HCT116 (cell line): ENCODE results near the gene RNASEL. TPM values are rescaled to one million over a fixed set of nuclear protein-coding genes. Genes with fewer than 3 reads are reported as not detected.

Experiments
- ATAC-seq: fragments of 200-7000 bp; cut with Tn5 transposase; 2 replicates; pipeline ENCODE4 v1.9.1; 2020; ENCODE audit warnings: mild to moderate bottlenecking, moderate library complexity
- BruUV-seq: library from RNA; stranded (reverse); fragments of 400-500 nt; replicated peaks from 2 replicates; lab custom pipeline; 2021; lab: Mats Ljungman, UMichigan
- CTCF ChIA-PET: fragments of 300-600 bp; sonication (Branson Sonifier 250); formaldehyde crosslinking; loops from one replicate; lab custom pipeline; 2021; ENCODE audit warnings: antibody characterized with exemption; lab: Charles Lee
- POLR2A ChIA-PET: fragments of 300-600, 350-600 bp; sonication (Branson Sonifier 250); formaldehyde crosslinking; loops from one replicate; lab custom pipeline; 2021; ENCODE audit warnings: antibody characterized with exemption; lab: Charles Lee
- RAD21 ChIA-PET, 2 experiments: fragments of 300-600 bp; sonication (Branson Sonifier 250); formaldehyde crosslinking; loops; one replicate each; lab custom pipeline; 2023; ENCODE audit warnings: low total read pairs in 2 of 2; ENCODE audit not compliant: uncharacterized antibody in 2 of 2, unreplicated experiment in 2 of 2, low non-redundant PET in 1 of 2; lab: Charles Lee
- DNase-seq: peaks from one replicate; pipeline ENCODE4 v3.0.0-alpha.2; 2010; ENCODE audit warnings: low read depth, low spot score
- H2AFZ ChIP-seq: fragments of 200-600 bp; shearing (Covaris generic), sonication (generic); 2 replicates; pipeline ENCODE4 v1.6.1; 2017; ENCODE audit warnings: low read depth, mixed run types, mixed read lengths, antibody characterized with exemption, low read length; ENCODE audit not compliant: poor library complexity, severe bottlenecking
- H3K27ac ChIP-seq: 2 replicates; pipeline ENCODE4 v1.5.1; 2012; ENCODE audit warnings: low read depth, low read length
- H3K27me3 ChIP-seq: fragments of 200-600 bp; sonication (generic); 2 replicates; pipeline ENCODE4 v1.6.1; 2016; ENCODE audit warnings: mixed run types, low read length, mixed read lengths; ENCODE audit not compliant: insufficient read depth
- H3K36me3 ChIP-seq, 2 experiments: fragments of 200-500 bp in 1 of 2; fragments of 200-600 bp in 1 of 2; sonication (Bioruptor generic) in 1 of 2; sonication (generic) in 1 of 2; 2 replicates each; pipeline versions ENCODE4 v1.5.1 to v1.6.1; 2014 to 2016; ENCODE audit warnings: low read length in 2 of 2, inconsistent platforms in 1 of 2, mixed read lengths in 1 of 2, mixed run types in 1 of 2; ENCODE audit not compliant: insufficient read depth in 2 of 2, control insufficient read depth in 1 of 2
- H3K4me1 ChIP-seq, 2 experiments: fragments of 200-600 bp in 1 of 2; sonication (generic) in 1 of 2; 2 replicates each; pipeline versions ENCODE4 v1.5.1 to v1.6.1; 2012 to 2017; ENCODE audit warnings: low read length in 2 of 2, inconsistent platforms in 1 of 2, mild to moderate bottlenecking in 1 of 2, mixed read lengths in 1 of 2, mixed run types in 1 of 2, moderate library complexity in 1 of 2; ENCODE audit not compliant: insufficient read depth in 2 of 2, control insufficient read depth in 1 of 2
- H3K4me2 ChIP-seq: fragments of 200-600 bp; sonication (generic); 2 replicates; pipeline ENCODE4 v1.6.1; 2017; ENCODE audit warnings: mixed run types, low read length, mixed read lengths
- H3K4me3 ChIP-seq, 2 experiments: fragments of 200-600 bp in 1 of 2; sonication (generic) in 1 of 2; replicated peaks in 1 of 2; 2 replicates each; pipeline ENCODE4 v1.5.1; 2011 to 2016; ENCODE audit warnings: low read length in 2 of 2, control low read depth in 1 of 2, low read depth in 1 of 2, mild to moderate bottlenecking in 1 of 2, mixed read lengths in 1 of 2, mixed run types in 1 of 2
- H3K79me2 ChIP-seq: fragments of 200-600 bp; sonication (generic); 2 replicates; pipeline ENCODE4 v1.6.1; 2017; ENCODE audit warnings: mild to moderate bottlenecking, mixed run types, low read length, moderate library complexity, mixed read lengths; ENCODE audit not compliant: insufficient read depth
- H3K9ac ChIP-seq: fragments of 200-600 bp; sonication (generic); 2 replicates; pipeline ENCODE4 v1.6.1; 2016; ENCODE audit warnings: low read length, mixed read lengths
- H3K9me2 ChIP-seq: fragments of 200-600 bp; sonication (generic), shearing (Covaris generic); 2 replicates; pipeline ENCODE4 v1.6.1; 2017; ENCODE audit warnings: mixed run types, mild to moderate bottlenecking, moderate library complexity; ENCODE audit not compliant: insufficient read depth
- H3K9me3 ChIP-seq, 2 experiments: fragments of 200-500 bp in 1 of 2; fragments of 200-600 bp in 1 of 2; sonication (Bioruptor generic) in 1 of 2; sonication (generic) in 1 of 2; 2 replicates each; pipeline ENCODE4 v1.6.1; 2014 to 2017; ENCODE audit warnings: low read length in 2 of 2, mixed read lengths in 2 of 2, inconsistent platforms in 1 of 2, low read depth in 1 of 2, mild to moderate bottlenecking in 1 of 2, mixed run types in 1 of 2, moderate library complexity in 1 of 2; ENCODE audit not compliant: control insufficient read depth in 1 of 2, insufficient read depth in 1 of 2
- H4K20me1 ChIP-seq: fragments of 200-600 bp; sonication (generic), shearing (Covaris generic); 2 replicates; pipeline ENCODE4 v1.6.1; 2017; ENCODE audit warnings: mixed run types, mild to moderate bottlenecking, moderate library complexity; ENCODE audit not compliant: insufficient read depth
- CBX3 ChIP-seq: IDR thresholded peaks from 2 replicates; pipeline ENCODE4 v1.6.1; 2012; ENCODE audit warnings: low read depth
- CEBPB ChIP-seq: IDR thresholded peaks from 2 replicates; pipeline ENCODE4 v1.6.1; 2012; ENCODE audit warnings: low read depth
- EZH2 ChIP-seq: fragments of 200-600 bp; sonication (generic); IDR thresholded peaks from 2 replicates; pipeline ENCODE4 v1.6.1; 2017; ENCODE audit warnings: antibody characterized with exemption, mixed run types
- FOSL1 ChIP-seq: IDR thresholded peaks from 2 replicates; pipeline ENCODE4 v1.6.1; 2012; ENCODE audit warnings: low read depth
- POLR2AphosphoS5 ChIP-seq: IDR thresholded peaks from 2 replicates; pipeline ENCODE4 v1.6.1; 2011; ENCODE audit warnings: mild to moderate bottlenecking, low read depth, low read length, moderate library complexity
- SP1 ChIP-seq: IDR thresholded peaks from 2 replicates; pipeline ENCODE4 v1.6.1; 2012; ENCODE audit warnings: low read depth
- YY1 ChIP-seq: IDR thresholded peaks from 2 replicates; pipeline ENCODE4 v1.6.1; 2011; ENCODE audit warnings: low read length, low read depth, moderate library complexity, mild to moderate bottlenecking; ENCODE audit not compliant: insufficient replicate concordance; ENCODE audit errors: extremely low read depth
- ZFX ChIP-seq: fragments of 450-650 bp; IDR thresholded peaks from 2 replicates; pipeline ENCODE4 v1.6.1; 2017
- ZNF274 ChIP-seq: fragments of 200-500 bp; sonication (Bioruptor generic); IDR thresholded peaks from 2 replicates; pipeline ENCODE4 v1.6.1; 2014; ENCODE audit warnings: mild to moderate bottlenecking, low read depth, low read length, inconsistent platforms
- intact Hi-C: fragments of 100-400 bp; cut with micrococcal nuclease; formaldehyde crosslinking; loops from 2 replicates; pipeline ENCODE4 v1.10.0; 2022
- total RNA-seq: library from RNA; stranded (reverse); gene quantifications from one replicate; pipeline ENCODE4 v1.2.1, GENCODE V29; 2021; ENCODE audit not compliant: unreplicated experiment
- TF ChIP-seq, protein P1 (sequence below): IDR thresholded peaks from 2 replicates; pipeline ENCODE4 v1.6.1; 2012
- TF ChIP-seq, protein P2 (sequence below): IDR thresholded peaks from 2 replicates; pipeline ENCODE4 v1.6.1; 2011; ENCODE audit warnings: mild to moderate bottlenecking, low read length, moderate library complexity; ENCODE audit not compliant: insufficient replicate concordance; ENCODE audit errors: extremely low read depth

RNASEL gene
- total RNA-seq, 1 experiment from 2014 or later, result 2.9 TPM

DNA sequence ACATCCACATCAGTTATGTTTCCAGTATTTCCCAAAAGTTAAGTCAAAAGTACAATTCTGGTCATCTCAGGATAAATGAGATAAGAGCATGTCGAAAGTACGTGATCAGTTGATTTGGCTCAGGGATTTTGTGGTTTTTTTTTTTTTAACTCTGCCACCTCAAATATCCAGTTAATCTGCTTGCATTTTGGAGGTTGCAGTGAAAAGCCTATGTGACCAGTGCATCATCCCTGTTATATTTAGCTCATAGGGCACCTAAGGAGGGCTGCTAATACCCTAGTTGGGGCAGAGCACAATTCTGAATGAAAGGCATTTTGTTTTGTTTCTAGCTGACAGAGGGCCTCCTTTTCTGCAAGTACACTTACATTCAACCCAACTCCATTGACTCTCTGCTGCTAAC is 46.8 kb upstream of the RNASEL start:
- H3K9ac ChIP-seq, result no peak overlapping the region
- H3K4me2 ChIP-seq, result no peak overlapping the region
- CTCF ChIA-PET, result no interaction called here
- ATAC-seq (no peak), DNase-seq (no peak)
- H3K79me2 ChIP-seq, result no peaks in the 10 kb centered on the region
- BruUV-seq, result no TSS peak
- no peak overlapping the region for H2AFZ ChIP-seq
- H3K9me2 ChIP-seq, result no peaks in the 10 kb centered on the region
- no peaks in the 10 kb centered on the region for H3K27me3 ChIP-seq
- H4K20me1 ChIP-seq, result no peaks in the 10 kb centered on the region
- TF ChIP-seq YY1 (no peak), CBX3 (no peak), EZH2 (no peak), CEBPB (no peak)
- TF ChIP-seq, protein P1, sequence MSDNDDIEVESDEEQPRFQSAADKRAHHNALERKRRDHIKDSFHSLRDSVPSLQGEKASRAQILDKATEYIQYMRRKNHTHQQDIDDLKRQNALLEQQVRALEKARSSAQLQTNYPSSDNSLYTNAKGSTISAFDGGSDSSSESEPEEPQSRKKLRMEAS, result no peak
- RAD21 ChIA-PET, result no interaction called here
- intact Hi-C loops, result no loop called here
- no peaks in the 10 kb centered on the region for H3K36me3 ChIP-seq
- H3K9me3 ChIP-seq, result no peaks in the 10 kb centered on the region
- POLR2A ChIA-PET, result no interaction called here
- no peak overlapping the region for H3K4me3 ChIP-seq
- no peak overlapping the region for H3K27ac ChIP-seq
- peaks cover 3 to 4% of the 10 kb centered on the region in 2 experiments; a peak in 3 of 4 replicates for H3K4me1 ChIP-seq

DNA sequence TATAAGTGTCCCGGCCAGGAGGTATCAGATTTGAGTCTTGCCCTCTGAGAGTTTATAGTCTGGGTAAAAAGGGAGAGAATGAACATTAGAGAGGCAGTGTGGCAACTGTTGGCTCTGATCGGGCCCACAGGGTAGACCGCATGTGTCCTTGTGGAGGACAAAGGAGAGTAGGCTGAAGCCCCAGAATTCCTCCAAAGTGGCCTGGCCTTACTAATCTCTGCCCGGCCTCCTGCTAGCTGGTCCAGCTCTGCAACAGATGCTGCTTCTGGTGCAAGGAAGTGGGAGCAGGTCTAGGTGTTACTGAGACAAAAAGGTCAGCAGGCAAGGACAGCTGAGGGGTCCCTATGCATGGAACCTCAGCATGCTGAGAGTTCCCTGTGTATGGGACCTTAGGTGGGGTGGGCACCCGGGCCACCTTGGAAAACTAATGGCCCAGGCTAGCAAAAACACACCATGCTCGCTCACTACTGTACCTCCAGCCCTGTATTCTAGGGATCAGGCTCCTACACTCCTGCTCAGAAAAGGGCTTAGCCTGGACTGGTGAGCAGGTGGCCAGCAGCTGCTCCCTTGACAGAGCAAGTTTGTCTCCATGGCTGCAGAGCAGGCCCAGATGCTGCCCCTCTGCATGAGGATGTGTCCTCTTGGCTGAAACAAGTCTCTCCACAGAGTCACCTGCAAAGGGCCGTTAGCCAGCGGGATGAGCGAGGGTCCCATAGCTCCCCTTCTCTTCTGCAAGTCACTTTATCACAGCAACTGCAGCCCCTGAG is 45.4 kb upstream of the RNASEL start:
- no TSS peak for BruUV-seq
- H3K27ac ChIP-seq, result no peak overlapping the region
- H3K4me1 ChIP-seq, result peaks cover 3 to 10% of the 10 kb centered on the region in 2 experiments; a peak in 3 of 4 replicates
- H3K36me3 ChIP-seq, result no peaks in the 10 kb centered on the region
- H4K20me1 ChIP-seq, result no peaks in the 10 kb centered on the region
- ChIA-PET POLR2A (no interaction called here), RAD21 (no interaction called here), CTCF (no interaction called here)
- no peak overlapping the region for H3K4me2 ChIP-seq
- DNase-seq (no peak), ATAC-seq (no peak)
- intact Hi-C loops, result no loop called here
- H3K79me2 ChIP-seq, result no peaks in the 10 kb centered on the region
- TF ChIP-seq EZH2, result no peak
- no peak for TF ChIP-seq FOSL1
- no peak for TF ChIP-seq SP1
- TF ChIP-seq ZFX, result no peak
- TF ChIP-seq, protein P2, sequence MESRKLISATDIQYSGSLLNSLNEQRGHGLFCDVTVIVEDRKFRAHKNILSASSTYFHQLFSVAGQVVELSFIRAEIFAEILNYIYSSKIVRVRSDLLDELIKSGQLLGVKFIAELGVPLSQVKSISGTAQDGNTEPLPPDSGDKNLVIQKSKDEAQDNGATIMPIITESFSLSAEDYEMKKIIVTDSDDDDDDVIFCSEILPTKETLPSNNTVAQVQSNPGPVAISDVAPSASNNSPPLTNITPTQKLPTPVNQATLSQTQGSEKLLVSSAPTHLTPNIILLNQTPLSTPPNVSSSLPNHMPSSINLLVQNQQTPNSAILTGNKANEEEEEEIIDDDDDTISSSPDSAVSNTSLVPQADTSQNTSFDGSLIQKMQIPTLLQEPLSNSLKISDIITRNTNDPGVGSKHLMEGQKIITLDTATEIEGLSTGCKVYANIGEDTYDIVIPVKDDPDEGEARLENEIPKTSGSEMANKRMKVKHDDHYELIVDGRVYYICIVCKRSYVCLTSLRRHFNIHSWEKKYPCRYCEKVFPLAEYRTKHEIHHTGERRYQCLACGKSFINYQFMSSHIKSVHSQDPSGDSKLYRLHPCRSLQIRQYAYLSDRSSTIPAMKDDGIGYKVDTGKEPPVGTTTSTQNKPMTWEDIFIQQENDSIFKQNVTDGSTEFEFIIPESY, result no peak
- TF ChIP-seq POLR2AphosphoS5, result no peak
- no peak for TF ChIP-seq ZNF274
- H3K9ac ChIP-seq, result no peak overlapping the region
- H3K27me3 ChIP-seq, result no peaks in the 10 kb centered on the region
- no peaks in the 10 kb centered on the region for H3K9me2 ChIP-seq
- no peak overlapping the region for H3K4me3 ChIP-seq
- no peak overlapping the region for H2AFZ ChIP-seq
- H3K9me3 ChIP-seq, result no peaks in the 10 kb centered on the region
